SK-N-SH (cell line): ENCODE data around the gene DVL1.

ENCODE experiments used
- YY1 ChIP-seq: IDR thresholded peaks from 2 replicates; pipeline ENCODE4 v1.4.0; 2012; ENCODE audit warnings: low read depth, mild to moderate bottlenecking
- TF ChIP-seq, protein P1 (sequence below): IDR thresholded peaks from 2 replicates; pipeline ENCODE4 v1.4.0; 2012; ENCODE audit warnings: low read depth, borderline replicate concordance

DNA sequence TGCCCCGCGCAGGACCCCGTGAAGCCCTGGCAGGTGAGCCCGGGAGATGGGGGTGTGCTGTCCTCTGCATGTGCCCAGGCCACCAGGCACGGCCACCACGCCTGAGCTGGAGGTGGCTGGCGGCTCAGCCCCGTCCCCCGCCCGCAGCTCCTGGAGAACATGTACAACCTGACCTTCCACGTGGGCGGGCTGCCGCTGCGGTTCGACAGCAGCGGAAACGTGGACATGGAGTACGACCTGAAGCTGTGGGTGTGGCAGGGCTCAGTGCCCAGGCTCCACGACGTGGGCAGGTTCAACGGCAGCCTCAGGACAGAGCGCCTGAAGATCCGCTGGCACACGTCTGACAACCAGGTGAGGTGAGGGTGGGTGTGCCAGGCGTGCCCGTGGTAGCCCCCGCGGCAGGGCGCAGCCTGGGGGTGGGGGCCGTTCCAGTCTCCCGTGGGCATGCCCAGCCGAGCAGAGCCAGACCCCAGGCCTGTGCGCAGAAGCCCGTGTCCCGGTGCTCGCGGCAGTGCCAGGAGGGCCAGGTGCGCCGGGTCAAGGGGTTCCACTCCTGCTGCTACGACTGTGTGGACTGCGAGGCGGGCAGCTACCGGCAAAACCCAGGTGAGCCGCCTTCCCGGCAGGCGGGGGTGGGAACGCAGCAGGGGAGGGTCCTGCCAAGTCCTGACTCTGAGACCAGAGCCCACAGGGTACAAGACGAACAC is 16.3 kb downstream of the DVL1 start:
- no peak for TF ChIP-seq YY1
- TF ChIP-seq, protein P1, sequence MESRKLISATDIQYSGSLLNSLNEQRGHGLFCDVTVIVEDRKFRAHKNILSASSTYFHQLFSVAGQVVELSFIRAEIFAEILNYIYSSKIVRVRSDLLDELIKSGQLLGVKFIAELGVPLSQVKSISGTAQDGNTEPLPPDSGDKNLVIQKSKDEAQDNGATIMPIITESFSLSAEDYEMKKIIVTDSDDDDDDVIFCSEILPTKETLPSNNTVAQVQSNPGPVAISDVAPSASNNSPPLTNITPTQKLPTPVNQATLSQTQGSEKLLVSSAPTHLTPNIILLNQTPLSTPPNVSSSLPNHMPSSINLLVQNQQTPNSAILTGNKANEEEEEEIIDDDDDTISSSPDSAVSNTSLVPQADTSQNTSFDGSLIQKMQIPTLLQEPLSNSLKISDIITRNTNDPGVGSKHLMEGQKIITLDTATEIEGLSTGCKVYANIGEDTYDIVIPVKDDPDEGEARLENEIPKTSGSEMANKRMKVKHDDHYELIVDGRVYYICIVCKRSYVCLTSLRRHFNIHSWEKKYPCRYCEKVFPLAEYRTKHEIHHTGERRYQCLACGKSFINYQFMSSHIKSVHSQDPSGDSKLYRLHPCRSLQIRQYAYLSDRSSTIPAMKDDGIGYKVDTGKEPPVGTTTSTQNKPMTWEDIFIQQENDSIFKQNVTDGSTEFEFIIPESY, result no peak
